GM21367 (cell line): ENCODE measurements around the gene USP11.

ENCODE experiments used
- ATAC-seq: cut with Tn5 transposase; IDR thresholded peaks from one replicate; pipeline ENCODE4 v1.9.1; 2021; ENCODE audit not compliant: unreplicated experiment

Gene USP11

DNA sequence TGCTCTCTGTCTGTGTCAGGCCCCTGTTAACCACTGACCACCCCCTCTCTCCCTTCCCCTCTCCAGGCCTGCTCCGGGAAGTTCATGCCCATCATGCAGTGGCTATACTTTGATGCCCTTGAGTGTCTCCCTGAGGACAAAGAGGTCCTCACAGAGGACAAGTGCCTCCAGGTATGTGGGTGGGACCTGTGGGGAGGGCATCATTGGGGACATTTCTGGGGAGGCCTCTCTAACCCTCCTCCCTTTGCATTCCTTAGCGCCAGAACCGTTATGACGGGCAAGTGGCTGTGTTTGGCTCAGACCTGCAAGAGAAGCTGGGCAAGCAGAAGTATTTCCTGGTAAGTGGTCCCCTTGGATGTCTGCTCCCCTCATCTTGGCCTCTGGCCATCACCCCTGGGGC lies 29.9 kb upstream of the USP11 start:
- no peak for ATAC-seq

DNA sequence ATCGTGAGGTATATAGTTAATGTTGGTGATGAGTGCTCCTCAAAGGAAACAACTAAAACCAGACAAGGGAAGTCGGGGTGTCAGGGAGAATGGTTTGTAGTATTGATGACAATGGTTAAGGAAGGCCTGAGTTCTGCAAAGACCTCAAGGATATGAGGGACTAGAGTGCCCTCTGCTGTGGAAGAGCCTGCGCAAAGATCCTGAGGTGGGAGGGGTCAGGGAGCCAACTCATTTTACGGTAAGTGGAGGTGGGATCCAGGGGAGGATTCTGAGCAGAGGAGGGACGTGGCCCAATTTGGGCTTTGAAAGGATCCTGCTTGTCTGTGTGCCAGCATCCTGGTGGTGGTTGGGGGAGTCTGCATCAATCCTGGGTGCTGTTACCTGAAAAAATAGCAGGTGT lies 27.8 kb upstream of the USP11 start:
- no peak for ATAC-seq

DNA sequence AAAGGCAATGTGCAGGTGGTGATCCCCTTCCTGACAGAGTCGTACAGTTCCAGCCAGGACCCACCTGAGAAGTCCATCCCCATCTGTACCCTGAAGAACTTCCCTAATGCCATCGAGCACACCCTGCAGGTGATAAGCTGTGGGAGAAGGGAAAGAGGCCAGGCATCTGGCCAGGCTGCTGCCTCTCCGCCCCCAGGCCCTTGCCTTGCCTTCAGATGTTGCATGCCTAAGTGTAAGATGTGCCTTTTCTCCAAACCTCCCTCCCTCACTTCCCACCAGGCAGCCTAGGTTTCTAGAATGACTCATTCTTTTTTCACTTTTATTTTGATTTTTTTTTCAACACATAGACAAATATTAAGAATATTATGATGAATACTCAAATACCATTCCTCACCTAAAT lies 26.5 kb upstream of the USP11 start:
- ATAC-seq, result no peak

DNA sequence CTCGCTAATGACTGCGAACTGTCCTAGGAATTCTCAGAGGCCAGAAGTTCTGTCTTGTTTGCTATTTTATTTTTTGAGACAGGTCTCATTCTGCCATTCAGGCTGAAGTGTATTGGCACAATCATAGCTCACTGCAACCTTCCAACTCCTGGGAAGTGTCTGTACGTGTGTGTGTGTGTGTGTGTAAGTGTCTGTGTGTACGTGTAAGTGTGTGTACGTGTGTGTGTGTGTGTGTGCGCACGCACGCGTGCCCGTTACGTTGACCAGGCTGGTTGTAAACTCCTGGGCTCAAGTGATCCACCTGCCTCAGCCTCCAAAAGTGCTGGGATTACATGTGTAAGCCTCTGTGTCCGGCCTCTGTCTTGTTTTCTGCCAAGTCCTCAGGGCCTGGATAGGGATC lies 24.7 kb upstream of the USP11 start:
- ATAC-seq, result no peak

DNA sequence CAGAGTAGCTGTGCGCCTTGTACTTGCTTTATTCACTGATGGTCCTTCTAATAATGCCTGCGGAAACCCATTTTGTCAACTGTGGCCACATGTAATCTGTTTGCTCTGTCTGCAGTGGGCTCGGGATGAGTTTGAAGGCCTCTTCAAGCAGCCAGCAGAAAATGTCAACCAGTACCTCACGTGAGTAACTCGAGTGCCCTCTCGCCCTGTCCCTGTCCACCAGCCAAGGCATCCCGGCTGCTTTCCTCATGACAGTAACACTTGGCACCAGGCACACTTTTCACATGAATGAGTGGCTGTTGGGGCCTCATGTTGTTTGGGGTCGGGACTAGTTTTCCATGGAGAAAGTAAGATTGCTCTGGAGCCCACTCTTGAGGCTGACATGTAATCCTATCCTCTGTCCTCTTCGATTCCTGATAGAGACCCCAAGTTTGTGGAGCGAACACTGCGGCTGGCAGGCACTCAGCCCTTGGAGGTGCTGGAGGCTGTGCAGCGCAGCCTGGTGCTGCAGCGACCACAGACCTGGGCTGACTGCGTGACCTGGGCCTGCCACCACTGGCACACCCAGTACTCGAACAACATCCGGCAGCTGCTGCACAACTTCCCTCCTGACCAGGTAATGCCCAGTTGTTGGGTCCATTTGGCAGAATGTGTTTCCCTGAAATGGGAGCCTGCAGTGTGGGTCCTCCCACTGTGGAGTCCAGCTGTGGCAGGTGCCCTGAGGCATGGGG lies 23.1 kb upstream of the USP11 start:
- ATAC-seq, result no peak

DNA sequence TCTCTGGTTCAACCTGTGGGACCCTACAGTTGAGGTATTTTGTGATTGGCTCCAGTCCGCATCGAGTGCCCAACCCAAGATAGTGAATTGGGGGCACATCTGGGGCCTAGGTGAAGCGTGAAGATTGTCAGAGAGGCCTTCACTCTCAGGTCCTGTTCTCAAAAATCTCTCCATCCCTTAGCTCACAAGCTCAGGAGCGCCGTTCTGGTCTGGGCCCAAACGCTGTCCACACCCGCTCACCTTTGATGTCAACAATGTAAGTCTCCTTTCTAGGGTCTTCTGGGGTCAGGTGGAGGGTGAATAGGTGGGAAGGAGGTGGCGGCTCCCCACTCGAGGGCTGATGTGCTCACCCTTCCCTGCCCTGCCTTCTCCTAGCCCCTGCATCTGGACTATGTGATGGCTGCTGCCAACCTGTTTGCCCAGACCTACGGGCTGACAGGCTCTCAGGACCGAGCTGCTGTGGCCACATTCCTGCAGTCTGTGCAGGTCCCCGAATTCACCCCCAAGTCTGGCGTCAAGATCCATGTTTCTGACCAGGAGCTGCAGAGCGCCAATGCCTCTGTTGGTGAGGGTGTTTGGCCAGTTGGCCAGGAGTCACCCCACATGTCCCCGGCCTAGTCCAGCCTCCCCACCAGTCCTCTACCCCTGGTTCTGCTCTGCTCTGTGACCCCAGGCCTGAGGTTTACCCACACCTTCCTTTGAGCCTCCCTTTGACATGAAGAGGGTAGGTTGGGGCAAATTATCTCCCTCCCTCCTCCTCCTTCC lies 22.0 kb upstream of the USP11 start:
- ATAC-seq, result no peak

DNA sequence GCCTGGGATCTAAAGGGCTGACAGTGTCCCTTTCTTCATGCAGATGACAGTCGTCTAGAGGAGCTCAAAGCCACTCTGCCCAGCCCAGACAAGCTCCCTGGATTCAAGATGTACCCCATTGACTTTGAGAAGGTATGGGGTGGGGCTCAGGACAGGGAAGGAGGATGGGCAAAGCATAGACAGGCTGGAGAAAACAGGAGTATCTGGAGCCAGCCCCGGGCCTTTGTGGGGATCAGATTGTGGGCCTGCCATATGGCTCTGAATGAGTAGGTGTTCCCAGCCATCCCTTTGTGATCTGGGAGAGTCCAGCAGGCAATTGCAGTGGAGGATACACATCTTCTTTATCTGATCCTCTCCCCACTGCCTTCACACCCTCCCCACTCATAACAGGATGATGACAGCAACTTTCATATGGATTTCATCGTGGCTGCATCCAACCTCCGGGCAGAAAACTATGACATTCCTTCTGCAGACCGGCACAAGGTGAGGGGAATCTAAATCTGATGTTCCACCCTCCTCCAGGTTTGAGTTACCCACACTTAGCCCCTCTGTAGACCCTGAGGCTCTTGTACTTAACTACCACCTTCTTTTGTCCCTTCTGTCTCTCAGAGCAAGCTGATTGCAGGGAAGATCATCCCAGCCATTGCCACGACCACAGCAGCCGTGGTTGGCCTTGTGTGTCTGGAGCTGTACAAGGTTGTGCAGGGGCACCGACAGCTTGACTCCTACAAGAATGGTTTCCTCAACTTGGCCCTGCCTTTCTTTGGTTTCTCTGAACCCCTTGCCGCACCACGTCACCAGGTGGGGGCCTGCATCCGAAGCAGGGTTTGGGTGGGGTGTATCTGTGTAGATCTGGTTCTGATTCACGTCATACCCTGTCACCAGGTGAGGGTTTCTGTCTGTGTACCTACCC lies 20.2 kb upstream of the USP11 start:
- ATAC-seq, result no peak

DNA sequence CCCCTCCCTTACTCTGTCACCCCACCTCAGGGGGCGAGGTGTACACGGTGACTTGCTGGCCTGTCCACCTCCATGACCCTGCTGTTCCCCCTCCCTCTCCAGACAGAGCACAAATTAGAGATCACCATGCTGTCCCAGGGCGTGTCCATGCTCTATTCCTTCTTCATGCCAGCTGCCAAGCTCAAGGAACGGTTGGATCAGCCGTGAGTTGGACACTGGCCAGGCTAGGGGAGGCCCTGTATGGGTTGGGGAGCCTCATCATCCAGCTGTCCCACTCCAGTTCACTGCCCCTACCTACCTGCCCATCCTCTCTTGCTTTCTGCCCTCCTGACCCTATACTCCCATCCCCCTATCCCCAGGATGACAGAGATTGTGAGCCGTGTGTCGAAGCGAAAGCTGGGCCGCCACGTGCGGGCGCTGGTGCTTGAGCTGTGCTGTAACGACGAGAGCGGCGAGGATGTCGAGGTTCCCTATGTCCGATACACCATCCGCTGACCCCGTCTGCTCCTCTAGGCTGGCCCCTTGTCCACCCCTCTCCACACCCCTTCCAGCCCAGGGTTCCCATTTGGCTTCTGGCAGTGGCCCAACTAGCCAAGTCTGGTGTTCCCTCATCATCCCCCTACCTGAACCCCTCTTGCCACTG lies 18.3 kb upstream of the USP11 start:
- ATAC-seq, result no peak

DNA sequence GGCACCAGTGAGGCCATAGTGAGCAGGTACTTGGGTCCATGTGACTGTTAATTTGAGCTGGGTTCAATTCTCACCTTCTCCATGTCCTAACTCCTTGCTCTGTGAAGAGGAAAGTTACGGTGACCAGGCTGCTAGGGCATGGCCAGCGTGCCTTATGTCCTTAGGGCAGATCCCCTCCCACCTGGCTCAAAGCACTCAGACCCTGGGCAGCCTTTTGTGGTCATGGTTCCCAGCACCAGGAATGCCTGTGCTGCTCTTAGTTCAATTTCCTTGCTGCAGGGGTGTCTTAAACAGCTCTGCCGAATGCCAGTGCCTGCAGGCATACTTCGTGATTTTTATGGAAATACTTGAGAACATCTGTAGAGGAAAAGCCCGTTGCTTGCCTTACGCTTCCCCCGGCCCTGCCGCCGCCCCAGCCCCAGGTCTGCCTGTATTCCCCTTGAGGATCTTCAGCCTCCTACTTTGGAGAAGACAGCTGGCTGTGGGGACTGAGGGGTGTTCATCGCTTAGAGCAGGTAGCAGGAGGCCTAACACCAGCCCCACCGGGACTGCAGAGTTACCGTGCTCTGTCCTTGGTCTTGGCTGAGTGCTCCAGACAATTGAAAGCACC lies 17.4 kb upstream of the USP11 start:
- ATAC-seq, result no peak

DNA sequence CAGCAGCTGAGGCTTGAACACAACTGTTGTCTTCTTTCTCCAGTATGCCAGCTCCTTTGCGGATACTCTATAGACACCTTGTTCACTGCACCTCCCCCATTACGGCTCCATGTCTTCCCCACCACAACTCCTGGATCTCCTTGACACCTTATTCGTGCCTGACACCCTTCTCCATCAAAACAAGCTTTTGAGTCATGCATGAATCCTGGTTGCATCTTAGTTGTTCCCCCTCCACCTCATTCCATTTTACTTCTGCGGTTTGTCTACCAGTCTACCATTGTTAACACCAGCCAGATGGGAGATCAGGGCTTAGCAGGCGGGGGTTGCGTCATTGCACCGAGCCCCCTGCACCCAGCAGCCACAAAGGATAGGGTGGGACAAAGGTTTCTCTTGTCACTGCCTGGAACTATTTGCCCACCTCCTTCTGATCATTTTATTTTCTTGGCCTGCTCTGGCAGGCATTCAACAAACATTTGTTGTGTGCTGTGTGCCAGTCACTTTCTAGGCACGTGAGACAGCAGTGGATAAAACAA lies 16.4 kb upstream of the USP11 start:
- ATAC-seq, result no peak

DNA sequence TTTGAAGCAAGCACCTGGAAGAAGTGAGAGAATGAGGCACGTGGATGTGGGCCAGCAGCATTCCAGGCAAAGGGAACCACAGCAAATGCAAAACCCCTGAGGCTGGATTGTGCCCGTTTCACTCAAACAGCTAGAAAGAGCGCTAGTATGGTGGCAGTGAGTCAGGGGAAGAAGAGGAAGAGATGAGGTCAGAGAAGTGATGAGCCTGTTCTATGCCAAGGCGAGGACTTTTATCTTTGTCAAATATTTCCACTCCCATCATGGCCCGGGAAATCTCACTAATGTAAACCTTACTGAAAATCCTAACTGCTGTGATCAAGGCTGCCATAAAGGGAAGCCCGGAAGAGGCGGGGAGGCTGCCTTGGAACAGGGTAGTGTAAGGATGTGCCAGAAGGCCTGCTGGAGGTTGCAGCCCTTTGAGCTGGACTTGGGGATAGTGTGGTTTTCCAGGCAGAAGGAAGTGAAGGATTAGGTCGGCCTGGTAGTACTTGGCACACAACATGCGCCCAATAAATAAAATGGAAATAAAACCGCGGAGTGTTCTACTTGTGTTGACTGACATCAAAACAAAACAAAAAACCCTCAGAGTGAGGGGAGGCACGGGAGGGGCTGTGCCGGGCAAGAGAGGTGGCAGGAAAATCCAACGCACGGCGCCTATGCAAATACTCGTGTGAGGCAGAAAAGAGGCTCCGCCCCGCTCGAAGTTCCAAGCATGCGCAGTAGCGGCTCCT lies 15.5 kb upstream of the USP11 start:
- no peak for ATAC-seq

DNA sequence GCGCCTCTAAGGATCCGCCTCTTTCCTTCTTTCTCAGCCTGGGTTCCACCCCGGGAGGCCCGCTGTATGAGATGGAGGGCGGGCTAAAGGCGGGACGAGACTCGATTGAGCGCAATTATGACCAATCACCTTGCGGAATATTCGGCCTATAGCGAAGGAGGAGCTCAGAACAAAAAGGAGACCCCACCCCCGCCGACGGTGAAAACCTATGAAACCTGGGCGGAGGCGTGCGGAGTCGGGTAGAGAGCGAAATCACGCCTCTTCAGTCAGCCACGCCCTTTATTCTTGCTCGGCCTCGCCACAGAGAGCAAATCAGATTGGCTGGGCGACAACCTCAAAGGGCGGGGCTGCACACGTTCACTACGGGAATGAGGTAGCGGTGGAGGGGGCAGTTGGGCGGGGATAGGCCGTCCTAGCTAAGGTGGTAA lies 14.9 kb upstream of the USP11 start:
- ATAC-seq, result peak; percentile 75

DNA sequence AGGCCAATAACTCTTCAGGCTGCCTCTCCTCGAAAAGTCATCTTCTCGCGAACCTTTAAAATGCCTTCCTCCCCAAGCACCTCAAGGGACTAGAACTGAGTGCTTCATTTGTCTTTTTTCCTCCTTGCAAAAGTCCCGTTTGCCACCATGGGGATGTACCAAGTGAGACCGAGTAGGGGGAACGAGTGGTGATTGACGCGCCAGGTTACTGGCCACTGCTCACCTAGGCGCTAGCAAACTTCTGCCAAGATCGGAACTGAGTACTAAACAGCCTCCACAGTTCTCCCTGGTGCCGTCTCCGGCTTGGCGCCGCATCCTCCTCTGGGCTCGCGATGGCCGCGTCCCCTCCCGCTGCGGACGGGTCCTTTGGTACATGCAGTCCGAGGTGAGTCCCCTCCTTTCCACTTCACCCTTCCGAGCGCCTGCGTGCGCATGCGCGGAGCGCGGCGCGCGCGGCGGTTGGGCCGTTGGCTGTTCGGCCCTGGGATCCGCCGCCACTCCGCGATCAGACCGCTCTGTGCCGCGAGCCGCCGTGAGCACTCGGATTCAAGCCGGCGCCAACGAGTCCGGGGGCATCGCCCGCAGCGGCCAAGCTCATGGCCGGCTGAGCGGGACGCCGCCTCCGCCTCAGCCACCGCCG lies 14.4 kb upstream of the USP11 start, which contains the start of gene CDK16:
Gene CDK16 (plus strand): TSS at position 402 of the 640 bp plus-strand sequence. CDS start 4,877 bp downstream, outside the sequence.
- ATAC-seq, result peak; percentile 17

DNA sequence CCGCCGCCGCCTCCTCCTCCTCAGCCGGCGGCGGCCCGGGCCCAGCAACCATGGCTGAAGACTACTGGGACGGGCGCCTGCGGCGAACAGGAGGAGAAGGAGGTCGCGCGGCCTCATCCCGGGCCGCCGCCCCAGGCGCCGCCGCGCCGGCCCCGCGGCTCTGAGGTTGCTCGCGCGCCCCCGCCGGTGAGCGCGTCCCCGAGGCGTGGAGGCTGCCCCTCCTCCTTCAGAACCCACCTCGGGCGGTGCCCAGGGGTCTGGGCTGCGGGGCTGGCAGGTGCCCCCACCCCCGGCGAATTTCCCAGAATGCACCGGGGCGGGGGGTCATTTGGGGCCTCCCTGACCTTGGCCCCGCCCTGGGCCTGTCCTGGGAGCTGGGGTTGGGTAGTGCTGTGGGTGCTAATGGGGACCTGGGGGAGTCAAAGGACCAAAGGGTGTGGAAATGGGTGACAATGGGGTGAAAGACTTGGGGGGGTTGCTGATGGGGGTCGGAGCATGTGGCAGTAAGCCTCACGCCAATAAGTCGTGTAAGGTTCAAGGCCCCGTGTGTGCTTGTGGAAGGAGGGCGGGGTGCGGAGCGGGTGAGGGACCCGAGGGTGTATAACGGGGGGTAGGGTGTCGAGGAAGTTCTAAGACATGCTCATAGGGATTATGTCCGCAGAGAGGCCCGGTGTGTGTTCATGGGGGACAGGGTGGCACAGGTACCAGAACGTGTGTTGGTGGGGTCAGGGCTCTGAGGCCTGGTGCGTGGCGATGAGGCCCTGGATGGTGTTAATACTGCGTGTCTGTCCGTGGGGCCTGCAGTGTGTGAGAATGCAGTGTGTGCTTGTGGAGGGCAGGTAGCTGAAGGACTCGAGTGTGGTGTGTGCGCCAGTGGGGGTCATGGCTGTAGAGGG lies 13.6 kb upstream of the USP11 start:
- ATAC-seq, result no peak

DNA sequence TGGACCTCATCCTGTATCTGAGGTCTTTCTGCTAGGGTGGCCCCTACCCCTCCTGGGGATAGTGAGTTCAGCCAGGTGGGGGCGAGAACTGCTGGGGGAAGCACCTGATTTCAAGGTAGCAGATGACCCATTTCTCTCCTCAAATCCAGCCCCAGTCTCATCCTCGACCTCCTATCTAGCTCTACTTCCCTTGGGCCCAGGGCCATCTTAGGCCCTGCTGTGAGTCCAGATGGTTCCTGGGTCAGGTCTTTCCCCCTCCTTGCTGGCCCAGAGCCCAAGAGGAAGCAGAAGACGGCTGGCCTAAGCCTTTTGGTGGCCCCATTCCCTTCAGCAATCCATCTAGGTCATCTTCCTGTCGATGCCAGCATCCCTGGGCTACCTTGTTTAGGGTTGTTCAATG lies 11.1 kb upstream of the USP11 start:
- ATAC-seq, result no peak

DNA sequence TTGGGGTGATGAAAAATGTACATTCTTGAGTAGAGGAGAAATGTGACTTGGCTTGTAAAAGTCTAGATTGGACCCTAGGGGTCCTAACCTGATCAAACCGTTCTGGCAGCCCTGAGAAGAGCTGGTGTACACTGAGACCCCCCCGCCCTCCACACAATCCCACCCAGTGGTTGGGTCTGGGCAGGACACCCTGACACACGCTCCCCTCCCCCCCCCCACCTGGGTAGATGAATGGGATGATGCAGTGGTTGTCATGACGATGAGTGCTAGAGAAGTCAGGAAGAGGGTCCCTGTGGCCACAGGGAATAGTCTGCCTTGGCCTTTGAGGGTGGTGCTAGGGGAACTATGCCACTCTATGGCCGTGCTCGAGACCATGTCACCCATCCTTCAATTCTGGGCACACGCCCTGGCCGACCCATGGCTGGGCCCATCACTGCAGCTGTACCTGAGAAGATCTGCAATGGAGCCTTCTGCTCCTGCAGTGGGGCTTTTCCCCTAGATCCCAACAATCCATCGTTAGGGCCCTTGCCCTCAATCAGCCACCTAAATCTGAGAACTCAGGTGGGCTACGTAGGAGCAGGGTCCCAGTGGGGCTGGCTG lies 10.0 kb upstream of the USP11 start:
- ATAC-seq, result no peak

DNA sequence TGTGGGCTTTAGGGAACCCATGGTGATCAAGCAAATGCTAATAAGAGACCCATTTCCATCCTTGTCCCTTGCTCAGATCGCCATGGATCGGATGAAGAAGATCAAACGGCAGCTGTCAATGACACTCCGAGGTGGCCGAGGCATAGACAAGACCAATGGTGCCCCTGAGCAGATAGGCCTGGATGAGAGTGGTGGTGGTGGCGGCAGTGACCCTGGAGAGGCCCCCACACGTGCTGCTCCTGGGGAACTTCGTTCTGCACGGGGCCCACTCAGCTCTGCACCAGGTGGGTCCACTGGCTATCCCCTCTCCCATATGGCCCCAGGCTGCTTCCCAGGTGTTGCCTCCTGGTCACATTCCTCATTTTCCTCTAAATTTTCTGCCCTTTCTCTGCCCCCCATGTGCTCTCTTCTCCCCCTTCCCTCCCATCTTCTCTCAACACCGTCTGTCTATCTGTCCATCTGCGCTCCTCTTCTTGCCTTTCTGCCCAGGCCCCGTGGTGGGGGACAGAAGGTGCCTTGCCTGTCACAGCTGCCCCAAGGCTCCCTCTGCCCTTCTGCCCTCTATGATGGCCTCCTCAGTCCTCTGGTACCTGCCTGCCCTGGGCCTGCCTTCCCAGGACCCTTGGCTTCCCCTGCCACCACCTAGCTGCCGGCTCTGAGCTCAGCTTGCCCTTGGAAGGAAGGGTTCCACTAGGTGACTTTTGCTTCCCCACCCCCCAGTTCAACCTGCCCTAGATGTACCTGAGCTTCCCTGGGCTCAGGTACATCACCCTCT lies 9.1 kb upstream of the USP11 start:
- no peak for ATAC-seq
